ENCODE data around the gene ASPM.

DNA sequence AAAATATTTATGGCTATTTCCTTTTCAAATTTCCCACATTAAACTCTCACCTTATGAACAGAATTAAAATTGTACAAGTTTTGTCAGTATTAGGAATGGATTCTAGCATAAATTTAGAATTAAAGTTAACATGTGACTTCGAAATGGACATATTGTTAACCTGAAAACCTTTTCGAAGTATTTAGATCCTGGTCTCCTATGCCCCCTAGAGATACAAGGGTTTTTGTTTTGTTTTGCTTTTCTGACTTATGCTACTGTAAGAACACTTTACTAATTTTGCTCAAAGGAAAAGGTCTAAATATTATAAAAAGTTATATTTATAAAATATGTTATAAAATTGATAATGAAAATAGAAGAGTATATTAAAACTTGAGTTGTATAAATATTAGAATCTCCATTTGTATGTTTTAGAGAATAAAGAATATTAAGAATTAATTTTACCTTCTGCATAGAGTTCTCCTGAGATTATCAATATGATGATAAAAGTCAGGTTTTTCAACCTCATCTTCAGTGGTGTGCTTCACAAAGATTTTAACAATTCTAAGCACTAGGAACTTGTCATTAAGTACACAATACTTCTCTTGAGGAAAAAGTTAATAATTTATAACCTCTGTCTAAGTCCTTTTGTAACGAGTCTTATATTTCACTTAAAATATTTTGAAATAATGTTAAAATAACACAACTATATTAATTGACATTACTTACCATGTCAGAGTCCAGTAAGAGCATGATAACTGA lies 79.6 kb downstream of the ASPM start, which contains the start of gene F13B:
- TF ChIP-seq, protein P1, sequence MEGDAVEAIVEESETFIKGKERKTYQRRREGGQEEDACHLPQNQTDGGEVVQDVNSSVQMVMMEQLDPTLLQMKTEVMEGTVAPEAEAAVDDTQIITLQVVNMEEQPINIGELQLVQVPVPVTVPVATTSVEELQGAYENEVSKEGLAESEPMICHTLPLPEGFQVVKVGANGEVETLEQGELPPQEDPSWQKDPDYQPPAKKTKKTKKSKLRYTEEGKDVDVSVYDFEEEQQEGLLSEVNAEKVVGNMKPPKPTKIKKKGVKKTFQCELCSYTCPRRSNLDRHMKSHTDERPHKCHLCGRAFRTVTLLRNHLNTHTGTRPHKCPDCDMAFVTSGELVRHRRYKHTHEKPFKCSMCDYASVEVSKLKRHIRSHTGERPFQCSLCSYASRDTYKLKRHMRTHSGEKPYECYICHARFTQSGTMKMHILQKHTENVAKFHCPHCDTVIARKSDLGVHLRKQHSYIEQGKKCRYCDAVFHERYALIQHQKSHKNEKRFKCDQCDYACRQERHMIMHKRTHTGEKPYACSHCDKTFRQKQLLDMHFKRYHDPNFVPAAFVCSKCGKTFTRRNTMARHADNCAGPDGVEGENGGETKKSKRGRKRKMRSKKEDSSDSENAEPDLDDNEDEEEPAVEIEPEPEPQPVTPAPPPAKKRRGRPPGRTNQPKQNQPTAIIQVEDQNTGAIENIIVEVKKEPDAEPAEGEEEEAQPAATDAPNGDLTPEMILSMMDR (IDR thresholded peaks at IDR 0.05) = no peak
- TF ChIP-seq POLR2A (IDR thresholded peaks at IDR 0.05) (no peak), EP300 (IDR thresholded peaks at IDR 0.05) (no peak), POLR2AphosphoS5 (IDR thresholded peaks at IDR 0.05) (no peak)
